Measurements from ENCODE around the gene ZFP90.

- TF ChIP-seq CTCF (IDR thresholded peaks at IDR 0.05) (no peak), POLR2A (IDR thresholded peaks at IDR 0.05) (no peak)
Measured at GRCh38 chr16:68553186-68553585, 14.1 kb downstream of the ZFP90 start.

All from ovary (tissue), 3 donors.